ENCODE results near the gene PHF21A.

DNA sequence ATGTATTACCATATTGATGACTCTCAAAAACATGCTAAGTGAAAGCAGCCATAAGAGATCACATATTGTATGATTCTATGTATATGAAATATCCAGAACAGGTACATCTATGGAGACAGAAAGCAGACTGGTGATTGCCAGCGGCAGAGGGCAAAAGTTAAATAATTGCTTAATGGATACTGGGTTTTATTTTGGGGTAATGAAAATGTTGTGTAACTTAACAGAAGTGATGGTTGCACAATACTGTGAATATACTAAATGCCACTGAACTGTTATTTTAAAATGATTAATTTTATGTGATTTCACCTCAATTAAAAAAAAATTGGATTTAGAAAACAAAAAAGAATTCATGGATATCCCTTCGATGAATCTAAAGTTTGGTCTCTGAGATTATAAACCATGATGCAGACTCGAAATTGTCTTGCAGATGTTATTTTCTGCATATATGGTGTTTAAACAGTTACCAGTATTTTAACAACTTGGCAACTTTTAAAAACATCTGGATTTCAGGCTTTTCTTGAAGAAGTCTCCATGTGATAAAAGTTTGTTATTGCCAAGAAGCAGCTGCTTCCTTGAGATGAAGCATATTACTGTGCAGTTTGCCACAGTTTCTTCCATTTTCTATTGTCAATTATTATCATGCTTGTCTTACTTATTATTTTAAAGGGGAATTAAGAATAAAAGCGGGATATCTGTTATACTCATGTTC is 160.7 kb downstream of the PHF21A start:
- TF ChIP-seq, protein P1, sequence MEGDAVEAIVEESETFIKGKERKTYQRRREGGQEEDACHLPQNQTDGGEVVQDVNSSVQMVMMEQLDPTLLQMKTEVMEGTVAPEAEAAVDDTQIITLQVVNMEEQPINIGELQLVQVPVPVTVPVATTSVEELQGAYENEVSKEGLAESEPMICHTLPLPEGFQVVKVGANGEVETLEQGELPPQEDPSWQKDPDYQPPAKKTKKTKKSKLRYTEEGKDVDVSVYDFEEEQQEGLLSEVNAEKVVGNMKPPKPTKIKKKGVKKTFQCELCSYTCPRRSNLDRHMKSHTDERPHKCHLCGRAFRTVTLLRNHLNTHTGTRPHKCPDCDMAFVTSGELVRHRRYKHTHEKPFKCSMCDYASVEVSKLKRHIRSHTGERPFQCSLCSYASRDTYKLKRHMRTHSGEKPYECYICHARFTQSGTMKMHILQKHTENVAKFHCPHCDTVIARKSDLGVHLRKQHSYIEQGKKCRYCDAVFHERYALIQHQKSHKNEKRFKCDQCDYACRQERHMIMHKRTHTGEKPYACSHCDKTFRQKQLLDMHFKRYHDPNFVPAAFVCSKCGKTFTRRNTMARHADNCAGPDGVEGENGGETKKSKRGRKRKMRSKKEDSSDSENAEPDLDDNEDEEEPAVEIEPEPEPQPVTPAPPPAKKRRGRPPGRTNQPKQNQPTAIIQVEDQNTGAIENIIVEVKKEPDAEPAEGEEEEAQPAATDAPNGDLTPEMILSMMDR (IDR thresholded peaks at IDR 0.05): no peak
- TF ChIP-seq POLR2A (IDR thresholded peaks at IDR 0.05): no peak
